ENCODE data around the gene SVEP1. TPM values are rescaled to one million over a fixed set of nuclear protein-coding genes. Genes with fewer than 3 reads are reported as not detected.
A peak's percentile ranks its signal among the peaks of the same experiment; 100 is the strongest.

Gene SVEP1
- total and polyA plus RNA-seq, 4 experiments from 2014 or later: not detected

DNA sequence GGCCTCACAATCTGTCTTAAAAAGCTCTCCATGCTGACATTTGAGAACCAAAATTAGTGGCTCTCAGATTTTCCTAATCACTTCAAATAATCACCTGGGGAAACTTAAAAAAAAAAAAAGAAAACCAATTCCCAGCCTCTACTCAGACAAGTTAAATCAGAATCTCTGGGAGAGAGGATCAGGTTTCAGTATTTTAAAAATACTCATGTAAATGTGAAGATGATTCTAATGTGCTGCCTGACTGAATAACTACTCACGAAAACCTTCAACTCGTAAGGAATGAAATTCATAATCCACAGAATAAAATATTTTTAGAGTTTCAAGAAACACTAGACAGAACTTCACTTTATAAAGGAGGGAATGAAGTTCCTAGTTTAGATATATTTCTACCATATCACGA lies 114.4 kb downstream of the SVEP1 start:
- no peak overlapping the region for H3K27ac ChIP-seq (ENCODE audit: low read depth, low read length)
- H3K4me1 Mint-ChIP-seq: peaks cover 0 to 1% (median under 1%) of the 10 kb centered on the region in 4 donors
- H3K9me3 ChIP-seq (ENCODE audit: control insufficient read depth in 1 of 2, low read length in 2 of 2): no peaks in the 10 kb centered on the region
- intact Hi-C loops (cut with micrococcal nuclease): no loop called here
- H3K4me3 ChIP-seq (ENCODE audit: low read length in 2 of 2): no peak overlapping the region
- no peak overlapping the region for H3K27ac Mint-ChIP-seq
- ChIA-PET CTCF (ENCODE audit: partially characterized antibody) (no interaction called here), POLR2A (ENCODE audit: partially characterized antibody) (no interaction called here)
- H3K27me3 Mint-ChIP-seq: peaks cover 0 to 3% of the 10 kb centered on the region in 2 donors
- H3K4me1 ChIP-seq (ENCODE audit: insufficient read depth, low read length): no peaks in the 10 kb centered on the region
- no peaks in the 10 kb centered on the region for H3K27me3 ChIP-seq (ENCODE audit: insufficient read depth, low read length)
- no peaks in the 10 kb centered on the region for H3K36me3 ChIP-seq (ENCODE audit: insufficient read depth, low read length)
- H3K36me3 Mint-ChIP-seq: no peaks in the 10 kb centered on the region
- DNase-seq: no peak
- peaks cover 0 to 2% (median 0%) of the 10 kb centered on the region in 8 donors for H3K9me3 Mint-ChIP-seq
- H3K4me3 Mint-ChIP-seq: no peak overlapping the region

DNA sequence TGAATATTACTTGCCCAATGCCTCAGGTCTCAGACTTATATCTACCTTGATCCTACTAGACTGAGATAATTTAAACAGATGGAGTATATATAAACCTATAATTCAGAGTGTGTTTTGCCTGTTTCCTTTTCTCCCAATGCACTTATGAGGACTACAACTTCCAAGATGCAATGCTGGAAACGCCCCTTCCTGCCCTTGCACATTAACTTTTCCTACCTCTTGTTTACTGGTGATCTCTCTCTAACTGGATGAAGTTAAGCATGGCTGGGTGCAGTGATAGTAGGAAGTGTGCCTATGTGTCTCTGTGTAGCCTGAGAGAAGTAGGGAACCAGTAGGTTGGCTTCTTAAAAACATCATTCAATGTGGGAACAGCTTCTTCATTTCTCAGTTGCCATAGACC lies 115.2 kb downstream of the SVEP1 start:
- H3K4me3 Mint-ChIP-seq: no peak overlapping the region
- H3K4me1 Mint-ChIP-seq: peaks cover 0 to 1% (median under 1%) of the 10 kb centered on the region in 4 donors
- CTCF ChIA-PET (ENCODE audit: partially characterized antibody): no interaction called here
- intact Hi-C loops (cut with micrococcal nuclease): no loop called here
- no peaks in the 10 kb centered on the region for H3K27me3 Mint-ChIP-seq
- DNase-seq: no peak
- POLR2A ChIA-PET (ENCODE audit: partially characterized antibody): no interaction called here
- Histone ChIP-seq H3K27me3 (ENCODE audit: insufficient read depth, low read length) (no peaks in the 10 kb centered on the region), H3K4me3 (ENCODE audit: low read length in 2 of 2) (no peak overlapping the region), H3K36me3 (ENCODE audit: insufficient read depth, low read length) (no peaks in the 10 kb centered on the region), H3K4me1 (ENCODE audit: insufficient read depth, low read length) (no peaks in the 10 kb centered on the region), H3K27ac (ENCODE audit: low read depth, low read length) (no peak overlapping the region), H3K9me3 (ENCODE audit: control insufficient read depth in 1 of 2, low read length in 2 of 2) (no peaks in the 10 kb centered on the region)
- H3K9me3 Mint-ChIP-seq: peaks cover 0 to 2% (median 0%) of the 10 kb centered on the region in 8 donors
- no peak overlapping the region for H3K27ac Mint-ChIP-seq
- H3K36me3 Mint-ChIP-seq: no peaks in the 10 kb centered on the region

DNA sequence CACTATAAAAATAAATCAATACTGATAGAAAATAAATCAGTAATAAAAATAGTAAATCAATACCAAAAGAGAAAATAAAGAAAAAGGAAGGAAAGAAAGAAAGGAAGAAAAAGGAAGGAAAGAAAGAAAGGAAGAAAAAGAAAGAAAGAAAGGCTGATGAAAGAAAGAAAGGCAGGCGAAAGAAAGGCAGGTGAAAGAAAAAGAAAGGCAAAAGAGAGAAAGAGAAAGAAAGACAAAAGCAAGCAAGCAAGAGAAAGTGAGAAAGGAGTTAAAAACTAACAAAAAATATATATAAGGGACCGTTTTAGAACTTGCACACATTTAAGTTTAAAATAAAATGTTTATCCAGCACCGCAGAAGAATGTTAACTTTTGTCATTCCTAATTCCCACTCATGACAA lies 116.0 kb downstream of the SVEP1 start:
- no peaks in the 10 kb centered on the region for H3K27me3 Mint-ChIP-seq
- H3K27ac ChIP-seq (ENCODE audit: low read depth, low read length): no peak overlapping the region
- H3K27me3 ChIP-seq (ENCODE audit: insufficient read depth, low read length): no peaks in the 10 kb centered on the region
- CTCF ChIA-PET (ENCODE audit: partially characterized antibody): no interaction called here
- H3K4me3 ChIP-seq (ENCODE audit: low read length in 2 of 2): no peak overlapping the region
- peak overlapping the region in 1 of 8 donors; percentile 71 for H3K4me3 Mint-ChIP-seq
- no peaks in the 10 kb centered on the region for H3K4me1 ChIP-seq (ENCODE audit: insufficient read depth, low read length)
- no peaks in the 10 kb centered on the region for H3K36me3 Mint-ChIP-seq
- H3K9me3 ChIP-seq (ENCODE audit: control insufficient read depth in 1 of 2, low read length in 2 of 2): no peaks in the 10 kb centered on the region
- DNase-seq: no peak
- peaks cover 0 to 1% (median under 1%) of the 10 kb centered on the region in 4 donors for H3K4me1 Mint-ChIP-seq
- intact Hi-C loops (cut with micrococcal nuclease): no loop called here
- H3K9me3 Mint-ChIP-seq: peaks cover 0 to 2% (median 0%) of the 10 kb centered on the region in 8 donors
- no peak overlapping the region for H3K27ac Mint-ChIP-seq
- H3K36me3 ChIP-seq (ENCODE audit: insufficient read depth, low read length): no peaks in the 10 kb centered on the region
- POLR2A ChIA-PET (ENCODE audit: partially characterized antibody): no interaction called here

DNA sequence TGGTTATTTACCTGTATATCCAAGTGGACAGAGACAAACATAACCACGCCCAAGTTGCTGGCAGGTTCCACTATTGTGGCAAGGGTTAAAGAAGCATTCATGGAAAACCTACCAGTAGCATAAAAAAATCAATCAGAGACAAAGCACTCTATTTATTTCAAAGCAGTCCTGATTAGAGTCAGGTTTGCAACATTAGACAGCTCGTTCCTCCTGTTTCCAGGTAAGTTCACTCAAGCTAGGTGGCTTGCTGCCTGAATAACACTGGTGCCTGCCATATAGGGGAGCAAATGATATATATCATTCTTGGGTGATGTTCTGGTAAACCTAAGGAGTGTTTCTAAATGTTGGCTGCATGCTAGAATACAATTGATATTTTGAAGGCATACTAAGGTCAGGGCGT lies 122.3 kb downstream of the SVEP1 start:
- intact Hi-C loops (cut with micrococcal nuclease): no loop called here
- Mint-ChIP-seq H3K27me3 (no peaks in the 10 kb centered on the region), H3K4me3 (no peak overlapping the region), H3K4me1 (no peaks in the 10 kb centered on the region), H3K9me3 (peaks cover 0 to 1% (median 0%) of the 10 kb centered on the region in 8 donors), H3K36me3 (no peaks in the 10 kb centered on the region), H3K27ac (no peak overlapping the region)
- ChIA-PET CTCF (ENCODE audit: partially characterized antibody) (no interaction called here), POLR2A (ENCODE audit: partially characterized antibody) (no interaction called here)
- no peaks in the 10 kb centered on the region for H3K9me3 ChIP-seq (ENCODE audit: control insufficient read depth in 1 of 2, low read length in 2 of 2)
- no peaks in the 10 kb centered on the region for H3K4me1 ChIP-seq (ENCODE audit: insufficient read depth, low read length)
- no peaks in the 10 kb centered on the region for H3K36me3 ChIP-seq (ENCODE audit: insufficient read depth, low read length)
- H3K27ac ChIP-seq (ENCODE audit: low read depth, low read length): no peak overlapping the region
- no peak for DNase-seq
- H3K4me3 ChIP-seq (ENCODE audit: low read length in 2 of 2): no peak overlapping the region
- H3K27me3 ChIP-seq (ENCODE audit: insufficient read depth, low read length): no peaks in the 10 kb centered on the region

DNA sequence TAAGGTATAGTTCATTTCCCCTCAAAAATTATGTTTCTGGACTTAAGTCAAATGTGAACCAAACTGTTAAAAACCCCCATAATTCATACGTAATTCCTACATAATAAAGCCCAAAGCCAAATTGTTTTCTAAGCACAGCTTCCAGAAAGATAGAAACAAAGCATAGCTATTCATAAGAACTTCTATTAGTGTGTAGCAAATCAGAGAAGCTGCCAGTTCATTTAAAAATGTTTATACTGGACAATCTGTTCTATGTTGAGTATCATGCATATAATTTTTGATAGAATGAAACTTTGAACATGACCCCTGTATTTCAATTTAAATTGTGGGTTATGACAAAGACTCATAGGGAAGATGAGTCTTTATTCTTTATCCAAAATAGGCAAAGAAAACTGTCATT lies 122.9 kb downstream of the SVEP1 start:
- H3K36me3 ChIP-seq (ENCODE audit: insufficient read depth, low read length): no peaks in the 10 kb centered on the region
- no peaks in the 10 kb centered on the region for H3K27me3 ChIP-seq (ENCODE audit: insufficient read depth, low read length)
- H3K27me3 Mint-ChIP-seq: no peaks in the 10 kb centered on the region
- no peak overlapping the region for H3K27ac Mint-ChIP-seq
- DNase-seq: no peak
- H3K4me3 Mint-ChIP-seq: no peak overlapping the region
- peaks cover 0 to 1% (median 0%) of the 10 kb centered on the region in 8 donors for H3K9me3 Mint-ChIP-seq
- no peaks in the 10 kb centered on the region for H3K36me3 Mint-ChIP-seq
- no peaks in the 10 kb centered on the region for H3K4me1 ChIP-seq (ENCODE audit: insufficient read depth, low read length)
- H3K4me1 Mint-ChIP-seq: no peaks in the 10 kb centered on the region
- H3K4me3 ChIP-seq (ENCODE audit: low read length in 2 of 2): no peak overlapping the region
- ChIA-PET CTCF (ENCODE audit: partially characterized antibody) (no interaction called here), POLR2A (ENCODE audit: partially characterized antibody) (no interaction called here)
- no peaks in the 10 kb centered on the region for H3K9me3 ChIP-seq (ENCODE audit: control insufficient read depth in 1 of 2, low read length in 2 of 2)
- intact Hi-C loops (cut with micrococcal nuclease): no loop called here
- H3K27ac ChIP-seq (ENCODE audit: low read depth, low read length): no peak overlapping the region

DNA sequence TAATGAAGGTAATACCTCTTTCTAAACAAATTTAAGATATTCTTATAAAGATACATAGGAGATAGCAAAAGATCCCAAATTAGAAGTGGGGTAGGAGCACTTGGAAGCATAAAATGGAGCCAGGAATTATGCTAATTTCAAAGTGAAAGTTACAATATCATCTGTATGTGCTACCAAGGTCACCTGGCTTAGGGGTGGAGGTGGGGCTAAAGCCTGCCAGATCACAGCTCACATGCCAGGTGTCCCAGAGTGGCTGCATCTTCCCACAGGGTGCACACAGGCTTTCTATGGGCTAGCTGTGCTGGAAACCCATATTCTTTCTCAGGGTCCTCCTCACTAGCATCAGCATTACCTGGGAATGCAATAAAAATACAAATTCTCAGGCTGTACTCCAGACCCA lies 123.7 kb downstream of the SVEP1 start:
- ChIA-PET CTCF (ENCODE audit: partially characterized antibody) (no interaction called here), POLR2A (ENCODE audit: partially characterized antibody) (no interaction called here)
- Histone ChIP-seq H3K36me3 (ENCODE audit: insufficient read depth, low read length) (no peaks in the 10 kb centered on the region), H3K4me1 (ENCODE audit: insufficient read depth, low read length) (no peaks in the 10 kb centered on the region), H3K27ac (ENCODE audit: low read depth, low read length) (no peak overlapping the region), H3K9me3 (ENCODE audit: control insufficient read depth in 1 of 2, low read length in 2 of 2) (no peaks in the 10 kb centered on the region), H3K27me3 (ENCODE audit: insufficient read depth, low read length) (no peaks in the 10 kb centered on the region), H3K4me3 (ENCODE audit: low read length in 2 of 2) (no peak overlapping the region)
- no peak for DNase-seq
- Mint-ChIP-seq H3K27ac (no peak overlapping the region), H3K36me3 (no peaks in the 10 kb centered on the region), H3K27me3 (no peaks in the 10 kb centered on the region), H3K9me3 (no peaks in the 10 kb centered on the region), H3K4me3 (no peak overlapping the region), H3K4me1 (no peaks in the 10 kb centered on the region)
- intact Hi-C loops (cut with micrococcal nuclease): no loop called here

DNA sequence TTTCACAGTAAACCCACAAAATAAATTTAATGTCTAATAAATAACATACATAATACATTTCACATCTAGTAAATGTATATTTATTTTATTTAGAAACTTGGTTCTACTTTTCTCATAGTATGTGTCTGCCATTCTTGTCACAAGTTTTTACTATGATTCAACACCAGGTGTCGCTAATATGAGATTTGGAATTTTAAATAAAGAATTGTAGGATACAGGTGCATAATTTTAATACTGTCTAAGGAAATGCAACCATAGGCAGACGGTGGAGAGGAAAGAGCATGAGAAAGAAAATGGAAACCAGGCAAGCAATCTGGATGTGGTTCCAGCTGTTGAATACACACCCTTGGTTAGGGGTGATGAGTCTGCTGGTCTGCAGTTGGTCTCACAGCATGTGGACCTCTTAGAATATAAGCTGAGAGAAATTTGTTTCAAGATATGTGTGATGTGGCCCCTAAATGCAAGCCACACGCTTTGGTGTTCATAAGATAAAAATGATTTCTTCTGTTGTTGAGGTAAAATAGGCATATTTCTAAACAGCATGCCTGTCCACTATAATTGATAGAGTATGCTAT lies 127.2 kb downstream of the SVEP1 start:
- H3K4me3 Mint-ChIP-seq: no peak overlapping the region
- ChIA-PET CTCF (ENCODE audit: partially characterized antibody) (no interaction called here), POLR2A (ENCODE audit: partially characterized antibody) (no interaction called here)
- H3K27me3 Mint-ChIP-seq: no peaks in the 10 kb centered on the region
- no peak overlapping the region for H3K27ac Mint-ChIP-seq
- no peak for DNase-seq
- no peak overlapping the region for H3K27ac ChIP-seq (ENCODE audit: low read depth, low read length)
- no peaks in the 10 kb centered on the region for H3K4me1 Mint-ChIP-seq
- H3K9me3 ChIP-seq (ENCODE audit: control insufficient read depth in 1 of 2, low read length in 2 of 2): no peaks in the 10 kb centered on the region
- H3K9me3 Mint-ChIP-seq: no peaks in the 10 kb centered on the region
- H3K4me1 ChIP-seq (ENCODE audit: insufficient read depth, low read length): no peaks in the 10 kb centered on the region
- H3K27me3 ChIP-seq (ENCODE audit: insufficient read depth, low read length): no peaks in the 10 kb centered on the region
- H3K36me3 ChIP-seq (ENCODE audit: insufficient read depth, low read length): no peaks in the 10 kb centered on the region
- intact Hi-C loops (cut with micrococcal nuclease): no loop called here
- H3K4me3 ChIP-seq (ENCODE audit: low read length in 2 of 2): no peak overlapping the region
- no peaks in the 10 kb centered on the region for H3K36me3 Mint-ChIP-seq

DNA sequence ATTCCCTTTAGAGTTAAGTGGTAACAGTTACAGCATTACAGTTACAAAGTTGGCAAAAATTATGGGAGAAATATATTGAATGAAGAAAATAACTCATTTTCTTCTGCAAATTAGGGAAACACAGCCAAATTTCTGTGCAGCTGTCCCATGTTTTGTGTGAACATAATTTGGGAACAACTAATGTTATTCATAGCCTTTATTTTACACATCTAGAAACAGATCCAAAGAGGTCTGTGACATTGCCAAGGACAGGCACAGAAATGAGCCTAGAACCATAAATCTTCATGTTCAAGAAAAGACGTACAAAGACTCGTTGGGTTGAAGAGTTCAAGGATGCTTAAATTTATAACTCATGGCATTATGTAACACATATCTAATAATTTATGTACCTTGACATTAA lies 127.8 kb downstream of the SVEP1 start:
- H3K27ac Mint-ChIP-seq: no peak overlapping the region
- no peaks in the 10 kb centered on the region for H3K36me3 Mint-ChIP-seq
- H3K4me1 Mint-ChIP-seq: no peaks in the 10 kb centered on the region
- no peaks in the 10 kb centered on the region for H3K4me1 ChIP-seq (ENCODE audit: insufficient read depth, low read length)
- no peak overlapping the region for H3K4me3 Mint-ChIP-seq
- POLR2A ChIA-PET (ENCODE audit: partially characterized antibody): no interaction called here
- DNase-seq: no peak
- H3K27me3 ChIP-seq (ENCODE audit: insufficient read depth, low read length): no peaks in the 10 kb centered on the region
- H3K9me3 ChIP-seq (ENCODE audit: control insufficient read depth in 1 of 2, low read length in 2 of 2): no peaks in the 10 kb centered on the region
- intact Hi-C loops (cut with micrococcal nuclease): no loop called here
- no peak overlapping the region for H3K27ac ChIP-seq (ENCODE audit: low read depth, low read length)
- H3K27me3 Mint-ChIP-seq: no peaks in the 10 kb centered on the region
- no peaks in the 10 kb centered on the region for H3K36me3 ChIP-seq (ENCODE audit: insufficient read depth, low read length)
- no peaks in the 10 kb centered on the region for H3K9me3 Mint-ChIP-seq
- CTCF ChIA-PET (ENCODE audit: partially characterized antibody): no interaction called here
- H3K4me3 ChIP-seq (ENCODE audit: low read length in 2 of 2): no peak overlapping the region
